ENCODE results near the gene C10orf120.

Gene C10orf120

GRCh38 chr10:122678266-122678665 is 21.4 kb downstream of the C10orf120 start:
- Mint-ChIP-seq H3K4me3 (no peak overlapping the region), H3K4me1 (peaks cover 6% of the 10 kb centered on the region), H3K36me3 (ENCODE audit: low read depth) (no peaks in the 10 kb centered on the region), H3K9me3 (no peaks in the 10 kb centered on the region), H3K27me3 (ENCODE audit: low read depth, poor library complexity) (peaks cover 33% of the 10 kb centered on the region), H3K27ac (no peak overlapping the region)
- TF ChIP-seq CTCF (IDR thresholded peaks at IDR 0.05), result no peak
- no peak for DNase-seq

- Mint-ChIP-seq H3K36me3 (ENCODE audit: low read depth) (no peaks in the 10 kb centered on the region), H3K9me3 (no peaks in the 10 kb centered on the region), H3K27me3 (ENCODE audit: low read depth, poor library complexity) (peaks cover 31% of the 10 kb centered on the region), H3K4me1 (peaks cover 11% of the 10 kb centered on the region), H3K4me3 (no peak overlapping the region), H3K27ac (no peak overlapping the region)
- no peak for TF ChIP-seq CTCF (IDR thresholded peaks at IDR 0.05)
- DNase-seq, result no peak
These were observed 24.4 kb downstream of the C10orf120 start for GRCh38 chr10:122675278-122675677.

- no peak for DNase-seq
- Mint-ChIP-seq H3K36me3 (ENCODE audit: low read depth) (no peaks in the 10 kb centered on the region), H3K27ac (no peak overlapping the region), H3K27me3 (ENCODE audit: low read depth, poor library complexity) (peaks cover 27% of the 10 kb centered on the region), H3K4me1 (peaks cover 11% of the 10 kb centered on the region), H3K4me3 (no peak overlapping the region), H3K9me3 (no peaks in the 10 kb centered on the region)
- no peak for TF ChIP-seq CTCF (IDR thresholded peaks at IDR 0.05)
These were observed 24.9 kb downstream of the C10orf120 start for GRCh38 chr10:122674781-122675180.

- H3K27me3 Mint-ChIP-seq (ENCODE audit: low read depth, poor library complexity), result peaks cover 21% of the 10 kb centered on the region
- no peak for DNase-seq
- H3K27ac Mint-ChIP-seq, result no peak overlapping the region
- H3K4me3 Mint-ChIP-seq, result no peak overlapping the region
- TF ChIP-seq CTCF (IDR thresholded peaks at IDR 0.05), result no peak
- H3K4me1 Mint-ChIP-seq, result peaks cover 11% of the 10 kb centered on the region
- no peaks in the 10 kb centered on the region for H3K9me3 Mint-ChIP-seq
- no peaks in the 10 kb centered on the region for H3K36me3 Mint-ChIP-seq (ENCODE audit: low read depth)
These were observed 25.9 kb downstream of the C10orf120 start for GRCh38 chr10:122673731-122674130.

GRCh38 chr10:122673269-122673668 is 26.4 kb downstream of the C10orf120 start:
- Mint-ChIP-seq H3K36me3 (ENCODE audit: low read depth) (no peaks in the 10 kb centered on the region), H3K9me3 (no peaks in the 10 kb centered on the region), H3K27me3 (ENCODE audit: low read depth, poor library complexity) (peaks cover 17% of the 10 kb centered on the region), H3K4me1 (peaks cover 11% of the 10 kb centered on the region), H3K4me3 (no peak overlapping the region), H3K27ac (no peak overlapping the region)
- no peak for TF ChIP-seq CTCF (IDR thresholded peaks at IDR 0.05)
- DNase-seq, result no peak

- TF ChIP-seq CTCF (IDR thresholded peaks at IDR 0.05), result no peak
- Mint-ChIP-seq H3K27ac (no peak overlapping the region), H3K9me3 (no peaks in the 10 kb centered on the region), H3K27me3 (ENCODE audit: low read depth, poor library complexity) (peaks cover 12% of the 10 kb centered on the region), H3K36me3 (ENCODE audit: low read depth) (no peaks in the 10 kb centered on the region), H3K4me3 (no peak overlapping the region), H3K4me1 (peaks cover 11% of the 10 kb centered on the region)
- DNase-seq, result no peak
These were observed 27.0 kb downstream of the C10orf120 start for GRCh38 chr10:122672655-122673054.

All from nephron progenitor cell (in vitro differentiated cells).